Activated gamma-delta T cell treated with Interleukin-2 at 50 U/mL for 16 hours (primary cell): ENCODE measurements around the gene LTBP3.

ENCODE experiments used
- DNase-seq: peaks from one replicate; pipeline ENCODE4 v3.0.0-alpha.2; 2020

The LTBP3 gene

GRCh38 chr11:65505466-65506289, 52.5 kb downstream of the LTBP3 start:
- DNase-seq, result no peak

DNA sequence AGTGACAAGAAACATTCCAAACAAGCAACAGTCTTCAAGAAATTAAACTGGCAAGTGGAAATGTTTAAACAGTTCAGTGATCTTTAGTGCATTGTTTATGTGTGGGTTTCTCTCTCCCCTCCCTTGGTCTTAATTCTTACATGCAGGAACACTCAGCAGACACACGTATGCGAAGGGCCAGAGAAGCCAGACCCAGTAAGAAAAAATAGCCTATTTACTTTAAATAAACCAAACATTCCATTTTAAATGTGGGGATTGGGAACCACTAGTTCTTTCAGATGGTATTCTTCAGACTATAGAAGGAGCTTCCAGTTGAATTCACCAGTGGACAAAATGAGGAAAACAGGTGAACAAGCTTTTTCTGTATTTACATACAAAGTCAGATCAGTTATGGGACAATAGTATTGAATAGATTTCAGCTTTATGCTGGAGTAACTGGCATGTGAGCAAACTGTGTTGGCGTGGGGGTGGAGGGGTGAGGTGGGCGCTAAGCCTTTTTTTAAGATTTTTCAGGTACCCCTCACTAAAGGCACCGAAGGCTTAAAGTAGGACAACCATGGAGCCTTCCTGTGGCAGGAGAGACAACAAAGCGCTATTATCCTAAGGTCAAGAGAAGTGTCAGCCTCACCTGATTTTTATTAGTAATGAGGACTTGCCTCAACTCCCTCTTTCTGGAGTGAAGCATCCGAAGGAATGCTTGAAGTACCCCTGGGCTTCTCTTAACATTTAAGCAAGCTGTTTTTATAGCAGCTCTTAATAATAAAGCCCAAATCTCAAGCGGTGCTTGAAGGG, 53.3 kb downstream of the LTBP3 start:
- DNase-seq, result no peak

- no peak for DNase-seq
These were observed 54.0 kb downstream of the LTBP3 start for GRCh38 chr11:65503949-65504673.

- DNase-seq, result no peak
These were observed 54.7 kb downstream of the LTBP3 start for GRCh38 chr11:65503368-65503948.

- no peak for DNase-seq
These were observed 55.4 kb downstream of the LTBP3 start for GRCh38 chr11:65502555-65503367.

DNA sequence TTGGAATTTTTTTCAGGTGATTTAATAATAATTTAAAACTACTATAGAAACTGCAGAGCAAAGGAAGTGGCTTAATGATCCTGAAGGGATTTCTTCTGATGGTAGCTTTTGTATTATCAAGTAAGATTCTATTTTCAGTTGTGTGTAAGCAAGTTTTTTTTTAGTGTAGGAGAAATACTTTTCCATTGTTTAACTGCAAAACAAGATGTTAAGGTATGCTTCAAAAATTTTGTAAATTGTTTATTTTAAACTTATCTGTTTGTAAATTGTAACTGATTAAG, 55.9 kb downstream of the LTBP3 start:
- DNase-seq, result no peak

GRCh38 chr11:65501472-65502273, 56.5 kb downstream of the LTBP3 start:
- DNase-seq, result no peak

DNA sequence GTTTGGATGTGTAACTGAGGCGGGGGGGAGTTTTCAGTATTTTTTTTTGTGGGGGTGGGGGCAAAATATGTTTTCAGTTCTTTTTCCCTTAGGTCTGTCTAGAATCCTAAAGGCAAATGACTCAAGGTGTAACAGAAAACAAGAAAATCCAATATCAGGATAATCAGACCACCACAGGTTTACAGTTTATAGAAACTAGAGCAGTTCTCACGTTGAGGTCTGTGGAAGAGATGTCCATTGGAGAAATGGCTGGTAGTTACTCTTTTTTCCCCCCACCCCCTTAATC, 57.0 kb downstream of the LTBP3 start:
- no peak for DNase-seq

GRCh38 chr11:65500387-65501185, 57.6 kb downstream of the LTBP3 start:
- no peak for DNase-seq

GRCh38 chr11:65499713-65500386, 58.3 kb downstream of the LTBP3 start:
- DNase-seq, result no peak

DNA sequence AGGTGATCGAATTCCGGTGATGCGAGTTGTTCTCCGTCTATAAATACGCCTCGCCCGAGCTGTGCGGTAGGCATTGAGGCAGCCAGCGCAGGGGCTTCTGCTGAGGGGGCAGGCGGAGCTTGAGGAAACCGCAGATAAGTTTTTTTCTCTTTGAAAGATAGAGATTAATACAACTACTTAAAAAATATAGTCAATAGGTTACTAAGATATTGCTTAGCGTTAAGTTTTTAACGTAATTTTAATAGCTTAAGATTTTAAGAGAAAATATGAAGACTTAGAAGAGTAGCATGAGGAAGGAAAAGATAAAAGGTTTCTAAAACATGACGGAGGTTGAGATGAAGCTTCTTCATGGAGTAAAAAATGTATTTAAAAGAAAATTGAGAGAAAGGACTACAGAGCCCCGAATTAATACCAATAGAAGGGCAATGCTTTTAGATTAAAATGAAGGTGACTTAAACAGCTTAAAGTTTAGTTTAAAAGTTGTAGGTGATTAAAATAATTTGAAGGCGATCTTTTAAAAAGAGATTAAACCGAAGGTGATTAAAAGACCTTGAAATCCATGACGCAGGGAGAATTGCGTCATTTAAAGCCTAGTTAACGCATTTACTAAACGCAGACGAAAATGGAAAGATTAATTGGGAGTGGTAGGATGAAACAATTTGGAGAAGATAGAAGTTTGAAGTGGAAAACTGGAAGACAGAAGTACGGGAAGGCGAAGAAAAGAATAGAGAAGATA, 59.0 kb downstream of the LTBP3 start, which contains the start of gene MALAT1:
TSS of gene MALAT1 (plus strand) at position 69 of the 736 bp plus-strand sequence.
- peak; percentile 96 for DNase-seq

DNA sequence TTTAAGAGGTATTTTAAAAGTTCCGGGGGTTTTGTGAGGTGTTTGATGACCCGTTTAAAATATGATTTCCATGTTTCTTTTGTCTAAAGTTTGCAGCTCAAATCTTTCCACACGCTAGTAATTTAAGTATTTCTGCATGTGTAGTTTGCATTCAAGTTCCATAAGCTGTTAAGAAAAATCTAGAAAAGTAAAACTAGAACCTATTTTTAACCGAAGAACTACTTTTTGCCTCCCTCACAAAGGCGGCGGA, 59.5 kb downstream of the LTBP3 start:
- DNase-seq, result no peak

DNA sequence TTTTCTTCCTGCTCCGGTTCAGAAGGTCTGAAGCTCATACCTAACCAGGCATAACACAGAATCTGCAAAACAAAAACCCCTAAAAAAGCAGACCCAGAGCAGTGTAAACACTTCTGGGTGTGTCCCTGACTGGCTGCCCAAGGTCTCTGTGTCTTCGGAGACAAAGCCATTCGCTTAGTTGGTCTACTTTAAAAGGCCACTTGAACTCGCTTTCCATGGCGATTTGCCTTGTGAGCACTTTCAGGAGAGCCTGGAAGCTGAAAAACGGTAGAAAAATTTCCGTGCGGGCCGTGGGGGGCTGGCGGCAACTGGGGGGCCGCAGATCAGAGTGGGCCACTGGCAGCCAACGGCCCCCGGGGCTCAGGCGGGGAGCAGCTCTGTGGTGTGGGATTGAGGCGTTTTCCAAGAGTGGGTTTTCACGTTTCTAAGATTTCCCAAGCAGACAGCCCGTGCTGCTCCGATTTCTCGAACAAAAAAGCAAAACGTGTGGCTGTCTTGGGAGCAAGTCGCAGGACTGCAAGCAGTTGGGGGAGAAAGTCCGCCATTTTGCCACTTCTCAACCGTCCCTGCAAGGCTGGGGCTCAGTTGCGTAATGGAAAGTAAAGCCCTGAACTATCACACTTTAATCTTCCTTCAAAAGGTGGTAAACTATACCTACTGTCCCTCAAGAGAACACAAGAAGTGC, 60.0 kb downstream of the LTBP3 start:
- peak; percentile 59 for DNase-seq

DNA sequence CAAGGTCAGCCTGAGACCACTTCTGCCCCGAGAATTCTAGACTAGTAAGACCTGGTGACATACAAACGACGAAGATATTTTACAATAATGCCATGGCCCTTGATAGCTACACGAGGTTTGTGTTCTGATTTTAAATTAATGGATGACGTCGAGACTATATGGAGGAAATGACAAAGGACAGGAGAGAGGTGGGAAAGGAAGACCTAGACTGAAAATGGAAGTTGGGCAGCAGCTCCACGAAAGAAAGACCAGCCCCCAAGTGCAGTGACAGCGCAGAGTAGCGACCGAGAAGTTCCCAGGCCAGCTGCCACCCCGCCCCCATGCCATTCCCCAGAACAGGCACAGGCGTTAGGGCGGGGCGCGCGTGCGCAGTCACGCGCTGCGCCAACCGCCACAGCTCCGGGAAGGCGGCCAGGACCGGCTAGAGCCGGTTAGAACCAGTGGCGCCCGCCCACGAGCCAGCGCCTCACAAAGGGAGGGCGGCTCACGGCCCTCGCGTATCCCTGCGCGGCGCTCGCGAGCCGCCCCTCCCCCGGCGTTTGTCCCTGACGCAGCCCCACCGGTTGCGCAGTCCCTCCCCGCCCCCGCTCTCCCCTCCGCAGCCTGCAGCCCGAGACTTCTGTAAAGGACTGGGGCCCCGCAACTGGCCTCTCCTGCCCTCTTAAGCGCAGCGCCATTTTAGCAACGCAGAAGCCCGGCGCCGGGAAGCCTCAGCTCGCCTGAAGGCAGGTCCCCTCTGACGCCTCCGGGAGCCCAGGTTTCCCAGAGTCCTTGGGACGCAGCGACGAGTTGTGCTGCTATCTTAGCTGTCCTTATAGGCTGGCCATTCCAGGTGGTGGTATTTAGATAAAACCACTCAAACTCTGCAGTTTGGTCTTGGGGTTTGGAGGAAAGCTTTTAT, 60.8 kb downstream of the LTBP3 start:
- peak; percentile 98 for DNase-seq

DNA sequence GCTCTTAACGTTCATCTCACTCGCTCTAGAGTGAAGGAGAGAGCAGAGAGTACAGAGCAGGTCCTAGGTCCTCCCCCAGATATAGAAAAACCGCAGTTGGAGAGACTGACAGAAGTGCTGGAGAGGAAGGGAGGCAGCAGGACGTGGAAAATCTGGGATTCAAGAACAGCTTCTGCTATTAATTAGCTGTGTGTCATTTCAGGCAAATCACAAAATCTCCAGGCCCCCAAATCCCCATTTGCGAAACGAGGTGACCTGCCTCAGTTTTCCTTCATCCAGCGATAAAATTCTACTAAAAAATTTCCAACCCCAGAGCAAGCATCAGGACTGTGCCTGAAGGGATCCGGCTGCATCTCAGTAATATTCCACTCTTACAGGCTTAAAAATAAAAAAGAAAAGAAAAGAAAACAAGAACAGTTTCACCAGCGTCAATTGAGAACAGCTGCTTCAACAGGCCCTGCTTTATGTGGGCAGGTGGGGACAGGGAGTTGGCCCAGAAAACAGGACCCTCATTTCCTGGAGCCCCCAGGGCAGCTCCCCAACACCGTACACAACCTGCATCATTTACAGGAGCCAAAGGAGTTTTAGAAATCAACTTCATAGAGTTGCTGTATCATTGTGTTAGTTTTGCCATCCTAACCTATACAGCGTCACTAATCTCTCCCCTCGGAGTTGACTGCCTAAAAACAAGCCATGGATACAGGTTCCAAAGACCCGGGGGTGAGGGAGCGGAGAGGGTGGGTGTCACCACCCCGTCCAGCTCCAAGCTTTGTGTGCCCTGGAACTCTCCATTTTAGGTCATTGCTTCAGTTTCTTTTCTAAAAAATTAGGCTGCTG, 61.6 kb downstream of the LTBP3 start:
- no peak for DNase-seq

- DNase-seq, result no peak
These were observed 64.6 kb downstream of the LTBP3 start for GRCh38 chr11:65493367-65494176.
